Keratinocyte (primary cell): Measurements from ENCODE around the gene CD248.

ENCODE experiments used
- EZH2 ChIP-seq: IDR thresholded peaks from one replicate; pipeline ENCODE4 v1.6.1; 2012; ENCODE audit warnings: inconsistent platforms, mild to moderate bottlenecking, low read length, moderate library complexity
- TF ChIP-seq, protein P1 (sequence below), 3 experiments: IDR thresholded peaks in 1 of 3; conservative IDR thresholded peaks in 1 of 3; optimal IDR thresholded peaks in 1 of 3; 2 replicates in 2 of 3; 3 replicates in 1 of 3; pipeline versions ENCODE3 to v1.5.1; 2011; ENCODE audit warnings: low read length in 3 of 3, mild to moderate bottlenecking in 3 of 3, moderate library complexity in 2 of 3, control low read depth in 1 of 3, inconsistent platforms in 1 of 3; ENCODE audit not compliant: insufficient read depth in 2 of 3; ENCODE audit errors: extremely low read depth in 1 of 3

DNA sequence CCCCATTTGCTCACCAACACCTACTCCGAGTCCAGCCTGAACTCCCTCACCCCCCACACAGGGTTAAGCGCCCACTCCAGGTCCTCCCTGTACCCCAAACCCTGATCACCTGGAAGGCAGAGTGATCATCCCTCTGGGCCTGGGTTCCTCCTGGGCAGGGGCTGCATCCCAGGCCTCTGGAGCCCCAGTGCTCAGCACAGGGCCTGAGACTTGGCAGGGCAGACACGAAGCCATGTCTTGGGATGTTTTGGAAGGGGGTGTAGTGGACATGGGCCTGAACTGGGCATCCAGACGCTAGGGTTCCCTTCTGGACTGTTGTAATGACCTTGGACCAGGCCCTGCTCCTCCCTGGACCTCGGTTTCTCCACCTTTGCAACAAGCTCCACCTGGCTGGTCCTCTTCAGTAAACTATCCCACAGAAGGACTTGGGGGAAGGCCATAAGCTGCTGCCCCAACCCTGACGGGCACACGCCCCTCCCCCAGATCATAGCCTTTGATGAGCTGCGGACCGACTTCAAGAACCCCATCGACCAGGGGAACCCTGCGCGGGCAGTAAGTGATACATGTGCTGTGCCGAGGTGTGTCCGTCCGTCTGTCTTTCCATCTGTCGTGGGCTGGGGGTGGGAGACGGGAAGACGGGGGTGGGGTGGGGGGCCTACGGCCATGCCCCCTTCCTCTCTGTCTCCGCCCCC lies 34.9 kb downstream of the CD248 start:
- TF ChIP-seq, protein P1, sequence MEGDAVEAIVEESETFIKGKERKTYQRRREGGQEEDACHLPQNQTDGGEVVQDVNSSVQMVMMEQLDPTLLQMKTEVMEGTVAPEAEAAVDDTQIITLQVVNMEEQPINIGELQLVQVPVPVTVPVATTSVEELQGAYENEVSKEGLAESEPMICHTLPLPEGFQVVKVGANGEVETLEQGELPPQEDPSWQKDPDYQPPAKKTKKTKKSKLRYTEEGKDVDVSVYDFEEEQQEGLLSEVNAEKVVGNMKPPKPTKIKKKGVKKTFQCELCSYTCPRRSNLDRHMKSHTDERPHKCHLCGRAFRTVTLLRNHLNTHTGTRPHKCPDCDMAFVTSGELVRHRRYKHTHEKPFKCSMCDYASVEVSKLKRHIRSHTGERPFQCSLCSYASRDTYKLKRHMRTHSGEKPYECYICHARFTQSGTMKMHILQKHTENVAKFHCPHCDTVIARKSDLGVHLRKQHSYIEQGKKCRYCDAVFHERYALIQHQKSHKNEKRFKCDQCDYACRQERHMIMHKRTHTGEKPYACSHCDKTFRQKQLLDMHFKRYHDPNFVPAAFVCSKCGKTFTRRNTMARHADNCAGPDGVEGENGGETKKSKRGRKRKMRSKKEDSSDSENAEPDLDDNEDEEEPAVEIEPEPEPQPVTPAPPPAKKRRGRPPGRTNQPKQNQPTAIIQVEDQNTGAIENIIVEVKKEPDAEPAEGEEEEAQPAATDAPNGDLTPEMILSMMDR (optimal IDR thresholded peaks at IDR 0.05 in 1 of 3, IDR thresholded peaks at IDR 0.05 in 1 of 3, conservative IDR thresholded peaks at IDR 0.05 in 1 of 3; ENCODE audit: extremely low read depth in 1 of 3, insufficient read depth in 2 of 3, low read length in 3 of 3), result no peak
- TF ChIP-seq EZH2, result no peak
